Neural crest cell (in vitro differentiated cells): ENCODE measurements around the gene PTAFR. TPM values are rescaled to one million over a fixed set of nuclear protein-coding genes. Genes with fewer than 3 reads are reported as not detected.
A peak's percentile ranks its signal among the peaks of the same experiment; 100 is the strongest.

Source experiments
- DNase-seq: peaks from one replicate; pipeline ENCODE4 v3.0.0; 2021; ENCODE audit warnings: low read depth, mixed read lengths, low spot score
- H3K27ac Mint-ChIP-seq: one replicate; pipeline ENCODE4 v1.8.0; 2021; ENCODE audit warnings: mild to moderate bottlenecking, mixed read lengths; ENCODE audit not compliant: unreplicated experiment
- H3K27me3 Mint-ChIP-seq: 2 replicates; pipeline ENCODE4 v1.8.0; 2021; ENCODE audit warnings: low read depth, mild to moderate bottlenecking, mixed read lengths
- H3K36me3 Mint-ChIP-seq: 2 replicates; pipeline ENCODE4 v1.8.0; 2021; ENCODE audit warnings: low read depth, mild to moderate bottlenecking, mixed read lengths
- H3K4me1 Mint-ChIP-seq: 2 replicates; pipeline ENCODE4 v1.8.0; 2021; ENCODE audit warnings: mixed read lengths
- H3K4me3 Mint-ChIP-seq: one replicate; pipeline ENCODE4 v1.8.0; 2021; ENCODE audit warnings: mild to moderate bottlenecking, mixed read lengths
- H3K9me3 Mint-ChIP-seq: 2 replicates; pipeline ENCODE4 v1.8.0; 2021; ENCODE audit warnings: mixed read lengths
- CTCF ChIP-seq: fragments of 200-600 bp; sonication (generic); conservative IDR thresholded peaks from 2 replicates; pipeline ENCODE4 v1.5.0; 2021; ENCODE audit warnings: antibody characterized with exemption, mild to moderate bottlenecking
- total RNA-seq: library from RNA; stranded (reverse); gene quantifications from 2 replicates; pipeline ENCODE4 v1.2.1, GENCODE V29; 2021

Gene PTAFR
- total RNA-seq, 1 donor from 2014 or later: 0.28 TPM

- peaks cover 3% of the 10 kb centered on the region for H3K9me3 Mint-ChIP-seq
- peaks cover 2% of the 10 kb centered on the region for H3K27me3 Mint-ChIP-seq
- no peak overlapping the region for H3K27ac Mint-ChIP-seq
- no peak for TF ChIP-seq CTCF
- H3K36me3 Mint-ChIP-seq: no peaks in the 10 kb centered on the region
- H3K4me3 Mint-ChIP-seq: no peak overlapping the region
- no peak for DNase-seq
- H3K4me1 Mint-ChIP-seq: peaks cover 2% of the 10 kb centered on the region
These were observed 65.9 kb downstream of the PTAFR start for GRCh38 chr1:28110555-28110954.

GRCh38 chr1:28109639-28110038 lies 66.9 kb downstream of the PTAFR start:
- no peak for TF ChIP-seq CTCF
- no peak for DNase-seq
- Mint-ChIP-seq H3K27me3 (peaks cover 2% of the 10 kb centered on the region), H3K36me3 (no peaks in the 10 kb centered on the region), H3K9me3 (peaks cover 3% of the 10 kb centered on the region), H3K27ac (no peak overlapping the region), H3K4me3 (no peak overlapping the region), H3K4me1 (peaks cover 11% of the 10 kb centered on the region)

GRCh38 chr1:28108001-28108400 lies 68.5 kb downstream of the PTAFR start:
- Mint-ChIP-seq H3K36me3 (no peaks in the 10 kb centered on the region), H3K4me1 (peaks cover 13% of the 10 kb centered on the region), H3K27me3 (peaks cover 2% of the 10 kb centered on the region), H3K9me3 (peaks cover 3% of the 10 kb centered on the region), H3K27ac (no peak overlapping the region), H3K4me3 (no peak overlapping the region)
- no peak for TF ChIP-seq CTCF
- DNase-seq: no peak

- H3K9me3 Mint-ChIP-seq: no peaks in the 10 kb centered on the region
- peak overlapping the region; percentile 44 for H3K4me3 Mint-ChIP-seq
- H3K4me1 Mint-ChIP-seq: peaks cover 13% of the 10 kb centered on the region
- DNase-seq: peak; percentile 8
- H3K27ac Mint-ChIP-seq: no peak overlapping the region
- no peak for TF ChIP-seq CTCF
- H3K36me3 Mint-ChIP-seq: no peaks in the 10 kb centered on the region
- no peaks in the 10 kb centered on the region for H3K27me3 Mint-ChIP-seq
These were observed 71.5 kb downstream of the PTAFR start for GRCh38 chr1:28104866-28105467.

GRCh38 chr1:28102189-28102588 lies 74.3 kb downstream of the PTAFR start:
- Mint-ChIP-seq H3K4me3 (no peak overlapping the region), H3K36me3 (no peaks in the 10 kb centered on the region), H3K27me3 (no peaks in the 10 kb centered on the region), H3K9me3 (no peaks in the 10 kb centered on the region), H3K4me1 (peaks cover 13% of the 10 kb centered on the region), H3K27ac (no peak overlapping the region)
- TF ChIP-seq CTCF: no peak
- no peak for DNase-seq
